Ishikawa (cell line): ENCODE measurements around the gene ZNF2.

Experiments used
- CEBPB ChIP-seq: IDR thresholded peaks from 2 replicates; pipeline ENCODE4 v1.6.1; 2012
- EP300 ChIP-seq: IDR thresholded peaks from 2 replicates; pipeline ENCODE4 v1.6.1; 2012; ENCODE audit warnings: borderline replicate concordance
- FOXM1 ChIP-seq: IDR thresholded peaks from 2 replicates; pipeline ENCODE4 v1.6.1; 2012; ENCODE audit warnings: low read depth, borderline replicate concordance
- NFIC ChIP-seq: IDR thresholded peaks from 2 replicates; pipeline ENCODE4 v1.6.1; 2012
- RAD21 ChIP-seq: IDR thresholded peaks from 2 replicates; pipeline ENCODE4 v1.6.1; 2012; ENCODE audit warnings: low read depth
- TAF1 ChIP-seq: IDR thresholded peaks from 2 replicates; pipeline ENCODE4 v1.6.1; 2012; ENCODE audit warnings: low read depth, mild to moderate bottlenecking
- TEAD4 ChIP-seq: IDR thresholded peaks from 2 replicates; pipeline ENCODE4 v1.6.1; 2012
- YY1 ChIP-seq: IDR thresholded peaks from 2 replicates; pipeline ENCODE4 v1.6.1; 2012; ENCODE audit warnings: low read depth
- ZBTB7A ChIP-seq: IDR thresholded peaks from 2 replicates; pipeline ENCODE4 v1.6.1; 2012; ENCODE audit warnings: low read depth
- TF ChIP-seq, protein P1 (sequence below): IDR thresholded peaks from 2 replicates; pipeline ENCODE4 v1.6.1; 2012; ENCODE audit warnings: low read depth, mild to moderate bottlenecking
- TF ChIP-seq, protein P2 (sequence below): IDR thresholded peaks from 2 replicates; pipeline ENCODE4 v1.6.1; 2012
- TF ChIP-seq, protein P3 (sequence below): IDR thresholded peaks from 2 replicates; pipeline ENCODE4 v1.6.1; 2012

DNA sequence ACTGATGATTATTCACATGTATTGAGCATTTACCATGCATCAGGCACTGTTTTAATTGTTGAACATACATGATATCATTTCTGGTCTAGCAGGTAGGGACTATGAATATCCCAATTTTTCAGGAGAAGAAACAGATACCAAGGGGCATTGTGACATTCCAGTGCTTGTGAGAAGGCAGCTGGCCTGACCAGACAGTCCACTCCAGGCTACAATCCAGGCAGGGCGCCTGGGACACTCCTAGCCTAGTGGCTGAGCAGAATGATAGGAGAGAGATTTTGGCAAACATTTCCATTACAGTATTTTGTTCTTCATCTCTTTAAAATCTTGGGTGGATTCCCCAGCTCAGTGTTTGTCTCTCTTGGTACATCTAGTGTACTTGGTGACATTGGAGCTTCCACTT, 66.6 kb downstream of the ZNF2 start:
- no peak for TF ChIP-seq RAD21
- no peak for TF ChIP-seq CEBPB
- TF ChIP-seq TAF1: no peak
- TF ChIP-seq, protein P1, sequence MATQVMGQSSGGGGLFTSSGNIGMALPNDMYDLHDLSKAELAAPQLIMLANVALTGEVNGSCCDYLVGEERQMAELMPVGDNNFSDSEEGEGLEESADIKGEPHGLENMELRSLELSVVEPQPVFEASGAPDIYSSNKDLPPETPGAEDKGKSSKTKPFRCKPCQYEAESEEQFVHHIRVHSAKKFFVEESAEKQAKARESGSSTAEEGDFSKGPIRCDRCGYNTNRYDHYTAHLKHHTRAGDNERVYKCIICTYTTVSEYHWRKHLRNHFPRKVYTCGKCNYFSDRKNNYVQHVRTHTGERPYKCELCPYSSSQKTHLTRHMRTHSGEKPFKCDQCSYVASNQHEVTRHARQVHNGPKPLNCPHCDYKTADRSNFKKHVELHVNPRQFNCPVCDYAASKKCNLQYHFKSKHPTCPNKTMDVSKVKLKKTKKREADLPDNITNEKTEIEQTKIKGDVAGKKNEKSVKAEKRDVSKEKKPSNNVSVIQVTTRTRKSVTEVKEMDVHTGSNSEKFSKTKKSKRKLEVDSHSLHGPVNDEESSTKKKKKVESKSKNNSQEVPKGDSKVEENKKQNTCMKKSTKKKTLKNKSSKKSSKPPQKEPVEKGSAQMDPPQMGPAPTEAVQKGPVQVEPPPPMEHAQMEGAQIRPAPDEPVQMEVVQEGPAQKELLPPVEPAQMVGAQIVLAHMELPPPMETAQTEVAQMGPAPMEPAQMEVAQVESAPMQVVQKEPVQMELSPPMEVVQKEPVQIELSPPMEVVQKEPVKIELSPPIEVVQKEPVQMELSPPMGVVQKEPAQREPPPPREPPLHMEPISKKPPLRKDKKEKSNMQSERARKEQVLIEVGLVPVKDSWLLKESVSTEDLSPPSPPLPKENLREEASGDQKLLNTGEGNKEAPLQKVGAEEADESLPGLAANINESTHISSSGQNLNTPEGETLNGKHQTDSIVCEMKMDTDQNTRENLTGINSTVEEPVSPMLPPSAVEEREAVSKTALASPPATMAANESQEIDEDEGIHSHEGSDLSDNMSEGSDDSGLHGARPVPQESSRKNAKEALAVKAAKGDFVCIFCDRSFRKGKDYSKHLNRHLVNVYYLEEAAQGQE: no peak
- TF ChIP-seq YY1: no peak
- no peak for TF ChIP-seq EP300
- TF ChIP-seq, protein P2, sequence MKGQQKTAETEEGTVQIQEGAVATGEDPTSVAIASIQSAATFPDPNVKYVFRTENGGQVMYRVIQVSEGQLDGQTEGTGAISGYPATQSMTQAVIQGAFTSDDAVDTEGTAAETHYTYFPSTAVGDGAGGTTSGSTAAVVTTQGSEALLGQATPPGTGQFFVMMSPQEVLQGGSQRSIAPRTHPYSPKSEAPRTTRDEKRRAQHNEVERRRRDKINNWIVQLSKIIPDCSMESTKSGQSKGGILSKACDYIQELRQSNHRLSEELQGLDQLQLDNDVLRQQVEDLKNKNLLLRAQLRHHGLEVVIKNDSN: no peak
- TF ChIP-seq TEAD4: no peak
- TF ChIP-seq, protein P3, sequence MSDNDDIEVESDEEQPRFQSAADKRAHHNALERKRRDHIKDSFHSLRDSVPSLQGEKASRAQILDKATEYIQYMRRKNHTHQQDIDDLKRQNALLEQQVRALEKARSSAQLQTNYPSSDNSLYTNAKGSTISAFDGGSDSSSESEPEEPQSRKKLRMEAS: no peak
- no peak for TF ChIP-seq NFIC
- no peak for TF ChIP-seq ZBTB7A
- no peak for TF ChIP-seq FOXM1
